Measurements from ENCODE around the gene VSIG1. TPM values are rescaled to one million over a fixed set of nuclear protein-coding genes. Genes with fewer than 3 reads are reported as not detected.

The VSIG1 gene
- polyA plus RNA-seq, 1 of the 3 experiments (the other 2 are of a cell fraction) = not detected

DNA sequence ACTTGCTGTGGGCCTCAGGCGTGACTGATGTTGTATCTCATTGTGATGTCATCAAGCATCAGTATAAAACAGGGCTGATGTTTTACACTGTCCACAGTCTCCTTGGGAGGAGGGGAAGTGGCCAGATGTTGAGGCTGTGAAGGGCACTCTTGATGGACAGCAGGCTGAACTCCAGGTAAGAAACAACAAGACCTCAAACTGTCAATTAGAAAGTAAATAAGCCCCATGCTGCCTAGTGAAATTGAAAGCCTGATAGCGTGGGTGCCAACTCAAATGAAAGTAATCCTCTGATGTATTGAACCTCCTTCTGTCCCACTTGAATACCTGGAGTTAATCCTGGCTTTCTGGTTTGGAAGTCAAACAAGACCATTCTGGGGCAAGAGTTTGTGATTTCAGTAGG, 19.7 kb downstream of the VSIG1 start:
- H3K9me3 ChIP-seq = no peaks in the 10 kb centered on the region
- 19% methylated on average over 2 of the region's 2 CpGs for WGBS (ENCODE audit: low lambda C conversion rate)
- H3K27me3 ChIP-seq (ENCODE audit: insufficient read depth) = peaks cover 13% of the 10 kb centered on the region; the same call in 1 of the 2 replicates
- no peaks in the 10 kb centered on the region for H4K20me1 ChIP-seq (ENCODE audit: insufficient read depth)
- H3K27ac ChIP-seq (ENCODE audit: low read depth in 2 of 2, low read length in 1 of 2) = no peak overlapping the region
- no peaks in the 10 kb centered on the region for H3F3A ChIP-seq (replicated peaks; ENCODE audit: insufficient read depth)
- no peak for TF ChIP-seq GATA2 (CRISPR knock-in tag; IDR thresholded peaks at IDR 0.05)
- no peak for TF ChIP-seq NRF1 (IDR thresholded peaks at IDR 0.05; ENCODE audit: low read depth, low read length)
- no peak for TF ChIP-seq EP300 (IDR thresholded peaks at IDR 0.05; ENCODE audit: borderline replicate concordance in 1 of 2, low read depth in 1 of 2, low read length in 1 of 2)
- H3K79me2 ChIP-seq (ENCODE audit: insufficient read depth) = no peaks in the 10 kb centered on the region
- DNase-seq = no peak
- no peak overlapping the region for H2AFZ ChIP-seq (ENCODE audit: low read depth)
- no peak overlapping the region for H3K4me3 ChIP-seq (ENCODE audit: low read depth in 2 of 2, low read length in 1 of 2)
- no peaks in the 10 kb centered on the region for H3K4me1 ChIP-seq (ENCODE audit: control insufficient read depth in 1 of 2, insufficient read depth in 2 of 2, low read depth in 1 of 2, low read length in 1 of 2)
- no peaks in the 10 kb centered on the region for H3K9me2 ChIP-seq
- H3K9ac ChIP-seq = no peak overlapping the region
- H3K36me3 ChIP-seq (replicated peaks in 1 of 2; ENCODE audit: control insufficient read depth in 1 of 2, insufficient read depth in 2 of 2, low read length in 1 of 2) = no peaks in the 10 kb centered on the region
- ChIA-PET CTCF (no interaction called here), POLR2A (no interaction called here)
- no peak overlapping the region for H3K4me2 ChIP-seq

GRCh38 chrX:108068121-108068520, 23.3 kb downstream of the VSIG1 start:
- no peak overlapping the region for H3K4me3 ChIP-seq (ENCODE audit: low read depth in 2 of 2, low read length in 1 of 2)
- H3K9me2 ChIP-seq = no peaks in the 10 kb centered on the region
- no peaks in the 10 kb centered on the region for H4K20me1 ChIP-seq (ENCODE audit: insufficient read depth)
- peaks cover 13% of the 10 kb centered on the region; the same call in 1 of the 2 replicates for H3K27me3 ChIP-seq (ENCODE audit: insufficient read depth)
- CTCF ChIA-PET = interaction anchor here (1.3 kb wide), 1 partner anchor 47 kb away, joined by 3 read pairs; no protein-coding TSS in a partner anchor
- WGBS (ENCODE audit: low lambda C conversion rate) = 16% methylated on average over 1 of the region's 1 CpG
- DNase-seq = no peak
- no peaks in the 10 kb centered on the region for H3K36me3 ChIP-seq (replicated peaks in 1 of 2; ENCODE audit: control insufficient read depth in 1 of 2, insufficient read depth in 2 of 2, low read length in 1 of 2)
- H3K9ac ChIP-seq = no peak overlapping the region
- H3K4me1 ChIP-seq (ENCODE audit: control insufficient read depth in 1 of 2, insufficient read depth in 2 of 2, low read depth in 1 of 2, low read length in 1 of 2) = no peaks in the 10 kb centered on the region
- H2AFZ ChIP-seq (ENCODE audit: low read depth) = no peak overlapping the region
- no peaks in the 10 kb centered on the region for H3K79me2 ChIP-seq (ENCODE audit: insufficient read depth)
- H3K4me2 ChIP-seq = no peak overlapping the region
- POLR2A ChIA-PET = no interaction called here
- no peak overlapping the region for H3K27ac ChIP-seq (ENCODE audit: low read depth in 2 of 2, low read length in 1 of 2)
- no peaks in the 10 kb centered on the region for H3F3A ChIP-seq (replicated peaks; ENCODE audit: insufficient read depth)
- H3K9me3 ChIP-seq = no peaks in the 10 kb centered on the region
- TF ChIP-seq EZH2phosphoT487 (IDR thresholded peaks at IDR 0.05; ENCODE audit: borderline replicate concordance, low read depth) = no peak
- no peak for TF ChIP-seq IRF3 (IDR thresholded peaks at IDR 0.05; ENCODE audit: low read depth, low read length)
- no peak for TF ChIP-seq GABPA (IDR thresholded peaks at IDR 0.05; ENCODE audit: low read depth)
- no peak for TF ChIP-seq CHD2 (IDR thresholded peaks at IDR 0.05; ENCODE audit: low read length, partially characterized antibody)
- TF ChIP-seq POLR2AphosphoS5 (IDR thresholded peaks at IDR 0.05; ENCODE audit: low read depth, low read length) = no peak
- TF ChIP-seq RXRA (IDR thresholded peaks at IDR 0.05; ENCODE audit: borderline replicate concordance, low read depth) = no peak
- no peak for TF ChIP-seq FOXM1 (IDR thresholded peaks at IDR 0.05; ENCODE audit: low read depth)
- TF ChIP-seq REST (IDR thresholded peaks at IDR 0.05; ENCODE audit: low read depth, low read length) = no peak
- no peak for TF ChIP-seq RAD21 (IDR thresholded peaks at IDR 0.05; ENCODE audit: low read length)
- TF ChIP-seq TEAD4 (IDR thresholded peaks at IDR 0.05; ENCODE audit: borderline replicate concordance, insufficient read depth) = no peak
- TF ChIP-seq, protein P1, sequence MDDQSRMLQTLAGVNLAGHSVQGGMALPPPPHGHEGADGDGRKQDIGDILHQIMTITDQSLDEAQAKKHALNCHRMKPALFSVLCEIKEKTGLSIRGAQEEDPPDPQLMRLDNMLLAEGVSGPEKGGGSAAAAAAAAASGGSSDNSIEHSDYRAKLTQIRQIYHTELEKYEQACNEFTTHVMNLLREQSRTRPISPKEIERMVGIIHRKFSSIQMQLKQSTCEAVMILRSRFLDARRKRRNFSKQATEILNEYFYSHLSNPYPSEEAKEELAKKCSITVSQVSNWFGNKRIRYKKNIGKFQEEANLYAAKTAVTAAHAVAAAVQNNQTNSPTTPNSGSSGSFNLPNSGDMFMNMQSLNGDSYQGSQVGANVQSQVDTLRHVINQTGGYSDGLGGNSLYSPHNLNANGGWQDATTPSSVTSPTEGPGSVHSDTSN (IDR thresholded peaks at IDR 0.05) = no peak
- no peak for TF ChIP-seq TAF1 (IDR thresholded peaks at IDR 0.05; ENCODE audit: borderline replicate concordance, low read depth, low read length)
- TF ChIP-seq ZBTB33 (IDR thresholded peaks at IDR 0.05; ENCODE audit: borderline replicate concordance, low read depth) = no peak
- TF ChIP-seq USF1 (IDR thresholded peaks at IDR 0.05; ENCODE audit: borderline replicate concordance, low read depth) = no peak
- TF ChIP-seq FOXJ3 (CRISPR knock-in tag; IDR thresholded peaks at IDR 0.05) = no peak
- no peak for TF ChIP-seq MEF2A (IDR thresholded peaks at IDR 0.05; ENCODE audit: borderline replicate concordance, low read depth)
- TF ChIP-seq YY1 (IDR thresholded peaks at IDR 0.05; ENCODE audit: low read depth) = no peak
- TF ChIP-seq RCOR1 (IDR thresholded peaks at IDR 0.05; ENCODE audit: low read length) = no peak

All from SK-N-SH (cell line).